ENCODE results near the gene LEAP2. TPM values are rescaled to one million over a fixed set of nuclear protein-coding genes. Genes with fewer than 3 reads are reported as not detected.
A peak's percentile ranks its signal among the peaks of the same experiment; 100 is the strongest.

Gene LEAP2
- total RNA-seq, 1 donor from 2014 or later = 0.27 TPM

- H3K4me1 Mint-ChIP-seq (ENCODE audit: low read depth, unreplicated experiment) = peaks cover 34% of the 10 kb centered on the region
Observed at GRCh38 chr5:132873930-132874271, 433 bp downstream of the LEAP2 start.

GRCh38 chr5:132876020-132876759 lies 2.7 kb downstream of the LEAP2 start:
- H4K20me1 ChIP-seq (ENCODE audit: insufficient read depth, low read length) = peaks cover 33% of the 10 kb centered on the region
- peaks cover 43% of the 10 kb centered on the region for H3K36me3 ChIP-seq (ENCODE audit: insufficient read depth, low read length)
- DNase-seq (ENCODE audit: low read depth) (peak; percentile 53), FAIRE-seq (peak; percentile 5)
- Mint-ChIP-seq H3K27ac (ENCODE audit: unreplicated experiment) (no peak overlapping the region), H3K36me3 (ENCODE audit: low read depth, unreplicated experiment) (peaks cover 30% of the 10 kb centered on the region), H3K9me3 (ENCODE audit: unreplicated experiment) (no peaks in the 10 kb centered on the region), H3K4me3 (ENCODE audit: unreplicated experiment) (no peak overlapping the region), H3K27me3 (ENCODE audit: low read depth, unreplicated experiment) (no peaks in the 10 kb centered on the region), H3K4me1 (ENCODE audit: low read depth, unreplicated experiment) (peaks cover 34% of the 10 kb centered on the region)
- peaks cover 8% of the 10 kb centered on the region for H3K79me2 ChIP-seq (ENCODE audit: insufficient read depth, low read length)
- H3K9ac ChIP-seq (ENCODE audit: low read length) = no peak overlapping the region
- TF ChIP-seq EZH2 (IDR thresholded peaks at IDR 0.05; ENCODE audit: insufficient read depth, low read length) (no peak), CTCF (IDR thresholded peaks at IDR 0.05; ENCODE audit: insufficient read depth, low read depth, low read length) (no peak)
- no peaks in the 10 kb centered on the region for H3K27me3 ChIP-seq (ENCODE audit: insufficient read depth, low read length)
- peak overlapping the region; percentile 5 for H3K27ac ChIP-seq (ENCODE audit: low read depth, low read length)
- peak overlapping the region; percentile 26 for H3K4me2 ChIP-seq (ENCODE audit: low read length)
- no peak overlapping the region for H3K4me3 ChIP-seq (ENCODE audit: insufficient read depth, low read depth, low read length)
- H3K4me1 ChIP-seq (ENCODE audit: insufficient read depth, low read length) = peaks cover 11% of the 10 kb centered on the region
- no peak overlapping the region for H2AFZ ChIP-seq (ENCODE audit: low read depth, low read length)
- no peaks in the 10 kb centered on the region for H3K9me3 ChIP-seq (ENCODE audit: insufficient read depth, low read depth, low read length)

More at GRCh38 chr5:132873930-132874271, 433 bp downstream of the LEAP2 start:
- Mint-ChIP-seq H3K9me3 (ENCODE audit: unreplicated experiment) (no peaks in the 10 kb centered on the region), H3K27me3 (ENCODE audit: low read depth, unreplicated experiment) (no peaks in the 10 kb centered on the region), H3K27ac (ENCODE audit: unreplicated experiment) (no peak overlapping the region), H3K36me3 (ENCODE audit: low read depth, unreplicated experiment) (peaks cover 34% of the 10 kb centered on the region), H3K4me3 (ENCODE audit: unreplicated experiment) (no peak overlapping the region)
- peaks cover 22% of the 10 kb centered on the region for H4K20me1 ChIP-seq (ENCODE audit: insufficient read depth, low read length)
- FAIRE-seq (no peak), DNase-seq (ENCODE audit: low read depth) (no peak)
- no peak overlapping the region for H3K9ac ChIP-seq (ENCODE audit: low read length)
- no peak overlapping the region for H3K4me3 ChIP-seq (ENCODE audit: insufficient read depth, low read depth, low read length)
- peaks cover 21% of the 10 kb centered on the region for H3K36me3 ChIP-seq (ENCODE audit: insufficient read depth, low read length)
- TF ChIP-seq CTCF (IDR thresholded peaks at IDR 0.05; ENCODE audit: insufficient read depth, low read depth, low read length) (no peak), EZH2 (IDR thresholded peaks at IDR 0.05; ENCODE audit: insufficient read depth, low read length) (no peak)
- H3K27ac ChIP-seq (ENCODE audit: low read depth, low read length) = no peak overlapping the region
- peaks cover 4% of the 10 kb centered on the region for H3K79me2 ChIP-seq (ENCODE audit: insufficient read depth, low read length)
- H2AFZ ChIP-seq (ENCODE audit: low read depth, low read length) = no peak overlapping the region
- no peaks in the 10 kb centered on the region for H3K9me3 ChIP-seq (ENCODE audit: insufficient read depth, low read depth, low read length)
- H3K4me1 ChIP-seq (ENCODE audit: insufficient read depth, low read length) = peaks cover 11% of the 10 kb centered on the region
- H3K27me3 ChIP-seq (ENCODE audit: insufficient read depth, low read length) = no peaks in the 10 kb centered on the region
- H3K4me2 ChIP-seq (ENCODE audit: low read length) = no peak overlapping the region

- Mint-ChIP-seq H3K4me3 (ENCODE audit: unreplicated experiment) (no peak overlapping the region), H3K9me3 (ENCODE audit: unreplicated experiment) (no peaks in the 10 kb centered on the region), H3K27ac (ENCODE audit: unreplicated experiment) (peak overlapping the region; percentile 66), H3K27me3 (ENCODE audit: low read depth, unreplicated experiment) (no peaks in the 10 kb centered on the region), H3K4me1 (ENCODE audit: low read depth, unreplicated experiment) (peaks cover 30% of the 10 kb centered on the region), H3K36me3 (ENCODE audit: low read depth, unreplicated experiment) (peaks cover 27% of the 10 kb centered on the region)
- peaks cover 11% of the 10 kb centered on the region for H3K4me1 ChIP-seq (ENCODE audit: insufficient read depth, low read length)
- H3K27ac ChIP-seq (ENCODE audit: low read depth, low read length) = no peak overlapping the region
- no peak overlapping the region for H3K4me2 ChIP-seq (ENCODE audit: low read length)
- FAIRE-seq (no peak), DNase-seq (ENCODE audit: low read depth) (no peak)
- H3K9ac ChIP-seq (ENCODE audit: low read length) = no peak overlapping the region
- no peaks in the 10 kb centered on the region for H3K9me3 ChIP-seq (ENCODE audit: insufficient read depth, low read depth, low read length)
- H3K4me3 ChIP-seq (ENCODE audit: insufficient read depth, low read depth, low read length) = no peak overlapping the region
- peaks cover 33% of the 10 kb centered on the region for H4K20me1 ChIP-seq (ENCODE audit: insufficient read depth, low read length)
- H3K27me3 ChIP-seq (ENCODE audit: insufficient read depth, low read length) = no peaks in the 10 kb centered on the region
- H3K36me3 ChIP-seq (ENCODE audit: insufficient read depth, low read length) = peaks cover 54% of the 10 kb centered on the region
- no peak for TF ChIP-seq EZH2 (IDR thresholded peaks at IDR 0.05; ENCODE audit: insufficient read depth, low read length)
- TF ChIP-seq CTCF (IDR thresholded peaks at IDR 0.05; ENCODE audit: insufficient read depth, low read depth, low read length) = no peak
- H2AFZ ChIP-seq (ENCODE audit: low read depth, low read length) = no peak overlapping the region
- H3K79me2 ChIP-seq (ENCODE audit: insufficient read depth, low read length) = peaks cover 11% of the 10 kb centered on the region
Observed at GRCh38 chr5:132877466-132877865, 4.0 kb downstream of the LEAP2 start.
